Activated CD4-positive, CD25-positive, alpha-beta regulatory T cell treated with anti-CD3 and anti-CD28 coated beads, Interleukin-2, amount 50 U/mL, for 24 hours (primary cell): ENCODE data around the gene COMP.
"Not testable (repeated sequence)": the region's sequence is repeated elsewhere in the genome, so short reads cannot be mapped to it uniquely, and the experiment has no call there.

Experiments
- ATAC-seq, 2 donors: fragments of 150-1000 bp; cut with Tn5 transposase; one replicate each; pipeline ENCODE4 v1.10.0; 2021; ENCODE audit warnings: mild to moderate bottlenecking in 1 of 2, moderate library complexity in 1 of 2

Gene COMP

DNA sequence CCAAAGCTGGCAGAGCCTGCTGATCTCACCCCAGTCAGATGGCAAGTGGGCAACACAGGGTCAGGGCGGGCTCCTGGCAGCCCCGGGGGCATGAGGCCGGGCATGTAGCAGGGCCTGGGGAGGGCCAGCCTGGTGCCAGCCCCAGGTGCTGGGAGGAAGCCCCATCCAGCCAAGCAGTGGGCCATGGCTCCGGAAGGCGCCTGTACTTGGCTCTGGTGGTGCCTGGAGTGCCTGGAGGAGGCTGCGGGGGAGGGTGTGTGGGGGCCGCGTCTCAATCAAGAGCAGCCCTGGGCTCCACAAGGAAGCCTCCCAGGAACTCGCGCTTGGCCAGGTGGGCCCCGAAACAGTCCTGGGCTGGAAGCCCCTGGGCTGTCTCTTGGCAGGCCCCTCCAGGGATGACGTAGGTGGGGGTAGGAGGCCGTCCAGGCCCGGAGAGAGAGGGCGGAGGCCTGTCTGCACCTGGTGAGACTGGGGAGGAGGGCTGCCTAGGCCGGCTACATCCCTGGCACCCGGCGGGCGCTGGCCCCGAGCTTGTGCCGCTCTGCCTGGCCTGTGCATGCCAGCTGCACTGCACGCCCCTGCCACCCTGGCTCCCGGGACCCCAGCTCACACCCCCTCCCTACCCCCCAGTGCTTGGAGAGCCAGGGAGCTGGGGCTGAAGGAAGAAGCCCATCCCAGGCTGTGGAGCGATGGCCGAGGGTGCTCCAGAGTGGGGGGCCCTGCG is 45.9 kb downstream of the COMP start:
- no peak for ATAC-seq

- ATAC-seq: no peak
Measured at GRCh38 chr19:18743784-18744418, 47.2 kb downstream of the COMP start.

DNA sequence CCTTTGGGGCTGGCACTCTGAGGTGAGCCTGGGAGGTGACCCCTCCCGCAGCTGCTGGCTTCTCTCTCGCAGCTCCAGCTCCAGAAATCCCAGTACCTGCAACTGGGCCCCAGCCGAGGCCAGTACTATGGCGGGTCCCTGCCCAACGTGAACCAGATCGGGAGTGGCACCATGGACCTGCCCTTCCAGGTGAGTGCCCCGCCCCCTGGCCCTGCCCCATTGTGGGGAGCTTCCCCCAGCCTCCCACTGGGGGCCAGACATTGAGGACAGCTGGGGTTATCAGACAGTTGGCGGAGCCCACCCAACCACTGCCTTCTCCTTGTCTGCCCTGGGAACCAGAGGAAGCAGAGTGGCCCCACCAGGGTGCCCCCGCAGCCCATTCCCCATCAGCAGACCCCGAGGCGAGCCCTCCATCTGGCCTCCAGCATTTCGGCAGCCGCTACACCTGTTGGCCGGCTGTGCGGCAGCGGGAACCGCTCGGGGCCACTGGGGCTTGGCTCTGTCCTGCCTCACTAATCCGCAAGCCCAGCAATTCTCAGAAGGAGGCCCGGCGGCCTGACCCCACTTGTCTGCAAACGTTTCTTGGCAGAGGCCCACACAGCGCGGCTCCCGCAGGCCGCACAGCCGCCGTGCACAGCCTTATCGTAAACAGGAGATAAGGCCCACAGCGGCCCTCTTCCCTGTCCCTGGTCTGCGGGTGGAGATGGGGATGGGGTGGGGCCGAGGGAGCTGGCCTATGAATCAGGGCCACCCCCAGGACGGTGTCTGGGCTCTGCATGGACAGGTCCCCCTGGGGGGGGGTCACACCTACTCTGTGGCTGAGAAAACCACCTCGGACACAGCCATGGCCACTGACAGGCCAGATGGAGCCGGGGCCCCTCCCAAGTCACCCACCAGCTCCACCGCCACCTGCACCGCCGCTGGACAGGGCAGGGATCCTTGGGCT is 48.0 kb downstream of the COMP start:
- ATAC-seq: no peak

DNA sequence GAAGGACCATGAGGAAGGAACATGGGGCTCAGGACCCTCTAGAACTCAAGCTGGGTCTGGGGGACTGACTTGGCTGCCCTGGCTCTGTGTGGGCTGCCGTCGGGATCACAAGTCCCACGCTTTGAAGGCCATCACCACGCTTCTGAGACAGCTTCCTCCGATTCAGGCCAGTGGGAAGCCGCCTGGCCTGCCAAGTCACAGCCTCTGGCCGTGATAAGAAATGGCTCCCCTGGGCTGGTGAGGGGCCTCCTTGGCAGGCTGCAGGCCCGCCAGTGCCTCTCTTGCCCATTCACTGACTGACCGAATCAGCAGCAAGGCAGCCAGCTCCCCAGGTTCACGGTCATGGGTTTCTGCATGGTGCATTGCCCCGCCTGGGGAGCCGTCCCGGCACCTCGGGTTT is 48.8 kb downstream of the COMP start:
- no peak for ATAC-seq

GRCh38 chr19:18741124-18742121 is 49.7 kb downstream of the COMP start:
- no peak for ATAC-seq

DNA sequence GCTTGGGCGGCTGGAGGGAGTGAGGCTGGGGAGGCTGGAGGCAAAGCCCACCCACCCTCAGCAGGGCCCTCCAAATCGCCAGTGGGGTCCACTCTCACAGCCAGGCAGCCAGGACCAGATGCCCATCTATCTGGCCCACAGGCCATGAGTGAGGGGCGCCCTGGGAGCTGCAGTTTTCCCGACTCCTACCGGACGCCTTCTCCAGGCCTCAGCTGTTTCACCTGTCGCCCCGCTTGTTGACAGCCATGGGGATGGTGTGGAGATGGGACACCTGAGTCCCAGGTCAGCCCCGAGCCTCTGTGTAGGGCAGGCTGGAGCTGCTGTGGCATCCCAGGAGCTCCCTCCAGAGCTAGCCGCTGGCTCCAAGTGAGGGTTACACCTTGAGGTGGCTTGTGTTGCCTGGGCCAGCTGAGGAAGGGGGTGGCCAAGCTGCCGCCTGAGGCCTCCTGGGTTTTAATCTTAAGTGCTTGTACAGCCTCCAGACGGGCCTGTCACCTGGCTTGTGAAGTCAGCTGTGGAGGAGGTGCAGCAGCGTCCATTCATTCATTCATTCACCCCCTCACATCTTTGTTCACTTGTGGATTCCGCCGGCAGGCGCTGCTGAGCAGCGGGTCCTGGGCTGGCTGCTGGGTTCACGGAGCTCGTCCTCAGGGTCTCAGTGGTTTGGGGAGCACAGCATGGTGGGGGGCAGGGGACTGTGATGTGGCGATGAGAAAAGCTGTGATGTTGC is 52.0 kb downstream of the COMP start:
- no peak for ATAC-seq

DNA sequence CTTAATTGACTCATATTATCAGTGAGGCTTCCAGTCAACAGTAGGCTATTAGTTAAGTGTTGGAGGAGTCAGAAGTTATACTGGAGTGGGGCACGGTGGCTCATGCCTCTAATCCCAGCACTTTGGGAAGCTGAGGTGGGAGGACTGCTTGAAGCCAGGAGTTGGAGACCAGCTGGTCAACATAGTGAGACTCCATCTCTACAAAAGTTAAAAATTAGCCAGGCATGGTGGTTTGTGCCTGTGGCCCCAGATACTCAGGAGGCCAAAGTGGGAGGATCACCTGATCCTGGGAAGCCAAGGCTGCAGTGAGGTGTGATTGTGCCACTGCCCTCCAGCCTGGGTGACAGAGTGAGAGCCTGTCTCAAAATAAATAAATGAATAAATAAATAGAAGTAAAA is 53.2 kb downstream of the COMP start:
- no peak for ATAC-seq

- no peak for ATAC-seq
Measured at GRCh38 chr19:18737337-18737953, 53.7 kb downstream of the COMP start.

GRCh38 chr19:18736415-18737336 is 54.4 kb downstream of the COMP start:
- ATAC-seq: no peak

DNA sequence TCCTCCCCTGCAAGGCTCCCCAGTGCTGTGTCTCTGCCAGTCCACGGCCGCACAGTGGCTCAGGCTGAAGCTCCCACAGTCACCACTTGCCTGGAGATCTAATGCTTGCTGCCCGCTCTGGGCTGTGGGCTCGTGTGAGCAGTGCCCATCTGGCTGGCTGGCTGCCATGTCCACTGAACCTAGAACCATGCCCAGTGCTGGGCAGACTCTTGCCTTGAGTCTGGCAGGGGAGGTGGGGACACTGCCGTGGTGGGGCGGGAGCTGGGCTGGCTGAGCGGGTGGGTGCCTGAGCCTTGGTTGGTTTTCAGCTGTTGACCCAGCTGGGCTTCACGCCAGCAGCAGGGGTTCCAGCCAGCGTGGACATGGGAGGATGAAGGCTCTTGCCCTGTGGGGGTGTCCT is 55.4 kb downstream of the COMP start:
- no peak for ATAC-seq

GRCh38 chr19:18735324-18735723 is 55.8 kb downstream of the COMP start:
- no peak for ATAC-seq

DNA sequence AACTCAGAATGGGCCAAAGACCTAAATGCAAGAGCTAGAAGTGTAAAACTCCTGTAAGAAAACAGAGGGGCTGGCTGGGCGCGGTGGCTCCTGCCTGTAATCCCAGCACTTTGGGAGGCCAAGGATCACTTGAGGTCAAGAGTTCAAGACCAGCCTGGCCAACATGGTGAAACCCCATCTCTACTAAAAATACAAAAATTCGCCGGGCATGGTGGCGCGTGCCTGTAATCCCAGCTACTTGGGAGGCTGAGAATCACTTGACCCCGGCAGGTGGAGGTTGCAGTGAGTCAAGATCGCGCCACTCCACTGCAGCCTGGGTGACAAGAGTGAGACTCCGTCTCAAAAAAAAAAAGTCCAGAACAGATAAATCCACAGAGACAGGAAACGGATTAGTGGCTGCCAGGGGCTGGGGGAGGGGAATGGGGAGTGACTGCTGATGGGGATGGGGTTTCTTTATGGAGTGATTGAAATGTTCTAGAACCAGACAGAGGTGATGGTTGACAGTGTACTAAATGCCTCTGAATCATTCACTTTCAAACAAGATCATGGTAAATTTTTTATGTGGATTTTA is 57.3 kb downstream of the COMP start:
- ATAC-seq: not testable (repeated sequence)

DNA sequence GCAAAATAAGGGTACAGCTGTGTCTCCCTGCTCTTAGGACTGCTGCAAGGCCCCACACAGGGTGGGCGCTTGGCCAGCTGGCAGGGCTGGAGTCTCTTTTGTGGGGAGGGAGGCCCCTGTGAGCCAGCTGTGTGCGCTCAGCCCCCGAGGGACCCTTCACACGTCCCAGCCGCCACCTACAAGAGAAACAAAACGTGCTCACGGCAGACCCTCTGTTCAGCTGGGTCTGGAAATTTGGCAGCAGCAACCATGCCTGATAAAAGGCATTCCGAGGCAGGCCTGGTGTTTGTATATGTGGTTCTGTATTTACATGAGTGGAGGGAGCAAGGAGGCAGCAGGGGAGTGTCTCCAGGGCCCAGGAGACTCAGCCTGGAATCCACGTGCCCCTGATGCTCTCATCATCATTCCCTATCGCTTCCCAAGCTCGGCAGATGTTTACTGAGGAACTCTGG is 57.9 kb downstream of the COMP start:
- ATAC-seq: no peak
